AG08395 (cell line): Measurements from ENCODE around the gene PITPNC1.
"Not testable (repeated sequence)": the region's sequence is repeated elsewhere in the genome, so short reads cannot be mapped to it uniquely, and the experiment has no call there.

Experiments used
- DNase-seq: peaks from one replicate; pipeline ENCODE4 v3.0.0; 2012; ENCODE audit warnings: mixed read lengths, low spot score

PITPNC1 gene

DNA sequence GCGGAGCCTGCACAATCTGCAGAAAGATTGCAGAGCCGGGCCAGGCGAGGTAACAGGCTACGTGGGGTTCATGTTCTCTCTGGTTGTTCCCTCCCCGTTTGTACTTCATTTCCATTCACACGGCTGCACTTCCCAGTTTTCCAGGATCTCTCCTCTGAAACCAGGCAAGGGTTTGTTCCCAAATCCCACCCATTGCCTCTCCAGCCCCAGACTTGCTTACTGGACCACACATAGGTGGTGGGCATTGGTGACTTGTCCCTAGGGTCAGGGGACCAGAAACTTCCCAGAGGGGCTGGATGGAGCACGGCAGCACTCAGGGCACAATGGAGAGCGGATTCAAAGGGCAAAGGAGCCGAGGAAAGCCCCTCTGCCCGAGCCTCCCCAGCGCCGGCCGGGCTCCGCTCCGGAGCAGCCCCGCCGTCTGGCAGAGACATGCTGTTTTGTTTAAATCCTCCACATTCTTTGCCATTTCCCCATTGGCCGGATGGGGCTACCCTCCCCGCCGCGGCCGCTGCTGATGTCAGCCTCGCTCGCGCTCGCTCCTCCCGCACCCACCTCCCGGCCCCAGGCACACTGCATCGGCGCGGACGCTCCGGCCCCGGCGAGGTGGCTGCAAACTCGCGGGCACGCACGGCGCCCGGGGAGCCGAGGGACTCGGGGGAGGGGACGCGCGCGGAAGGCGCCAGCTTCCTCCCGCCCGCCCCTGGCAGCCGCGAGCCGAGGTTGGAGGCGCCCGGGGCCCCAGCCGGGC, at the start of gene PITPNC1:
PITPNC1 (plus strand) TSS at position 545 of the 751 bp plus-strand sequence.
- DNase-seq = peak; percentile 88

DNA sequence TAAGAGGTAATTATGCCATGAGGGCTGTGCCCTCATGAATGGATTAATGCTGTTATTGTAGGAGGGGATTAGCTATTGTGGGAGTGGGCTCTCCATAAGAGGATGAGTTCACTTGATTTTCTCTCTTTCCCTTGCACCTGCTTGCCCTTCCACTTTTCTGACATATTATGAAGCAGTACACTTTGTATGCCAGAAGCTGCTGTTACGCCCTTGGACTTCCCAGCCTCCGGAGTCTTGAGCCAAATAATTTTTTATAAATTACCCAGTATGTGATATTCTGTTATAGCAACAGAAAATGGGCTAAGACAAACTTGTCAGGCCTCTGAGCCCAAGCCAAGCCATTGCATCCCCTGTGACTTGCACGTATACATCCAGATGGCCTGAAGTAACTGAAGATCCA, 49.1 kb upstream of the PITPNC1 start:
- DNase-seq = no peak

DNA sequence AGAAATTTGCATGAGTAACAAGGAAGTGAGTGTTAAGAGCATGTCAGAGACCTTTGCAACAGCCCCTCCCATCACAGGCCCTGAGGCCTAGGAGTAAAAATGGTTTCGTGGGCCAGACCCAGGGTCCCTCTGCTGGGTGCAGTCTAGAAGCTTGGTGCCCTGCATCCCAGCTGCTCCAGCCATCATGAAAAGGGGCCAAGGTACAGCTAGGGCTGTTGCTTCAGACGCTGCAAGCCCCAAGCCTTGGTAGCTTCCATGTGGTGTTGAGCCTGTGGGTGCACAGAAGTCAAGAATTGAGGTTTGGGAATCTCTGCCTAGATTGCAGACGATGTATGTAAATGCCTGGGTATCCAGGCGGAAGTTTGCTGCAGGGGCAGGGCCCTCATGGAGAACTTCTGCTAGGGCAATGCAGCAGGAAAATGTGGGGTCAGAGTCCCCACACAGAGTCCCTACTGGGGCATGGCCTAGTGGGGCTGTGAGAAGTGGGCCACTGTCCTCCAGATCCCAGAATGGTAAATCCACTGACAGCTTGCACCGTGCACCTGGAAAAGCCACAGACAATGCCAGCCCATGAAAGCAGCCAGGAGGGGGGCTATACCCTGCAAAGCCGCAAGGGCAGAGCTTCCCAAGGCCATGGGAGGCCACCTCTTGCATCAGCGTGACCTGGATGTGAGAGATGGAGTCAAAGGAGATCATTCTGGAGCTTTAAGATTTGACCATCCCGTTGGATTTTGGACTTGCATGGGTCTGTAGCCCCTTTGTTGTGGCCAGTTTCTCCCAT, 45.5 kb upstream of the PITPNC1 start:
- DNase-seq = not testable (repeated sequence)

DNA sequence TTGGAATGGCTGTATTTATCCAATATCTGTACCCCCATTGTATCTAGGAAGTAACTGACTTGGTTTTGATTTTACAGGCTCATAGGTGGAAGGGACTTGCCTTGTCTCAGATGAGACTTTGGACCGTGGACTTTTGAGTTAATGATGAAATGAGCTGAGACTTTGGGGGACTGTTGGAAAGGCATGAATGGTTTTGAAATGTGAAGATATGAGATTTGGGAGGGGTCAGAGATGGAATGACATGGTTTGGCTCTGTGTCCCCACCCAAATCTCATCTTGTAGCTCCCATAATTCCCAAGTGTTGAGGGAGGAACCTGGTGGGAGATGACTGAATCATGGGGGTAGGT, 44.9 kb upstream of the PITPNC1 start:
- not testable (repeated sequence) for DNase-seq

DNA sequence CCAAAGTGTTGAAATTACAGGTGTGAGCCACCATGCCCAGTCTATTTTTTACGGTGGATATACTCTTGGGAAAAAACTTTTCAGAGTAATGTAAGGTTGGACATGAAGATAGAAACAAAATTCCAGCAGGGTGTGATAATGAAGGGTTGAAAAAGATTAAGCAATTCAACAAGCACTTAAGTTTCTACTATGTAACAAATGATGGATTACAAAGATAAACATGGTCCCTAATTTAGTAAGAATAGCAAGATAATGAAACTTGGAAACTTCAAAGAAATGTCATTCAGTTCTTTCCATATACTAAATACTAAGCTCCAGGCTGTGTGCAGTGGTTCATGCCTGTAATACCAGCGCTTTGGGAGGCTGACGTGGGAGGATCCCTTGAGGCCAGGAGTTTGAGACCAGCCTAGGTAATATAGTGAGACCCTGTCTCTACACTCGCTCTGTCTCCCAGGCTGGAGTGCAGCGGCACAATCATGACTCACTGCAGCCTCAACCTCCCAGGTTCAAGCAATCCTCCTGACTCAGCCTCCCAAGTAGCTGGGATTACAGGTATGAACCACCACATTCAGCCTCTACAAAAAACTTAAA, 41.7 kb upstream of the PITPNC1 start:
- no peak for DNase-seq

DNA sequence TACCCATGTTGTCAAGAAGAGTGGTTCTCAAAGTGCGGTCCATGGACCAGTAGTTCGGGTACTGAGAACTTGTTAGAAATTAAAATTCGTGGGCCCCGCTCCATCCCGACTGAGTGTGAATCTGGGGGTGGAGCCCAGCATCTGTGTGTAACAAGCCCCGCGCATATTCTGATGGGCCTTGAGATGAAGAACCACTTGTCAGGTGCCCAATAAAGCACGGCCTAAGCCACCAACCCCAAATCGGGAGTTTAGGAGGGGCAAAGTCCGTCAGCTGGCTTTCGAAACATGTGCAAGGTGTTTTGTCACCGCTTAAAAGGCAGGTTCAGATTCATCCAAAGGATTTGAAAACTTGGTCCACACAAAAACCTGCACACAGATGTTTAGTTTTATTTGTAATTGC, 40.2 kb upstream of the PITPNC1 start:
- no peak for DNase-seq

DNA sequence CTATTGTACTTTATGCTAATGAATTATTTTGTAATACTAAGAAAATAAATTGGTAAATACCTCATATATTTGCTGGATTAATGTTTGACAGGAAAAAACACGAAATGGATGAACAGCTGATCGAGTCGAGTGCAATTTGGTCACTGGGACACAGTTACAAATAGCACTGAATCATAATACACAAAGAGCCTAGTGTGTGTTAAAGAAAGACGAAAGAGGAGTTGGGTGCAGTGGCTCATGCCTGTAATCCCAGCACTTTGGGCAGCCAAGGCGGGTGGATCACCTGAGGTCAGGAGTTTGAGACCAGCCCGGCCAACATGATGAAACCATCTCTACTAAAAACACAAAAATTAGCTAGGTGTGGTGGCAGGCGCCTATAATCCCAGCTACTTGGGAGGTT, 38.7 kb upstream of the PITPNC1 start:
- DNase-seq = not testable (repeated sequence)

DNA sequence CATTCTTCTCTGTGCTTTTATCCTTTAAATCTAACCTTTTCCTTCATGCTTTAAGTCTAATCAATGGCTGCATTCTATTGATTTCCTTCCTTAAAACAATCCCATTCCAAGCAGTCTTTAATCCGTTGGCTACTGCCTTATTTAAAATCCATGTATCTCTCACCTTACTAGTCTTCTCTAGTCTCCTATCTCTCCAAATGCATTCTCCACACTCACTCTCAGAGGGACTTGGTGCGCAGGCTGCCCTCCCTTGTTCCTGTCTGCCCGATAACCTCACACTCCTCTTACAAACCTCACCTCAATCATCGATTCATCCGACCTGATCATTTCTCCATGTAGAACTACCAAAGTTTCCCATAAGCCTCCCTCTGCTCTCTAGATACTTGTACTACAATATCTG, 33.8 kb upstream of the PITPNC1 start:
- no peak for DNase-seq

DNA sequence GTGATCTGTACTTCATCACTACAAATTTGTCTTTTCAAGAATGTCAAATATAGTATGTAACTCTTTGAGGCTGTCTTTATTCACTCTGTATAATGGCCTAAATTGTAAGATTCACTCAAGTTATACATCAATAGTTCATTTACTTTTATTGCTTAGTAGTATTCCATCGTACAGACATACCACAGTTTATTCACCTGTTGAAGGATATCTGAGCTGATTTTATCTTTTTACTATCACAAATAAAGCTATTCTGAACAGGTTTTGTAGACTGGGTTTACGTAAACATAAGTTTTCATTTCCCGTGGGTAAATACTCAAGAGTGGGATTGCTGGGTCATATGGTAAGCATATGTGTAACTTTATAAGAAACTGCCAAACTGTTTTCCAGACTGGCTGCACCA, 29.3 kb upstream of the PITPNC1 start:
- DNase-seq = no peak

DNA sequence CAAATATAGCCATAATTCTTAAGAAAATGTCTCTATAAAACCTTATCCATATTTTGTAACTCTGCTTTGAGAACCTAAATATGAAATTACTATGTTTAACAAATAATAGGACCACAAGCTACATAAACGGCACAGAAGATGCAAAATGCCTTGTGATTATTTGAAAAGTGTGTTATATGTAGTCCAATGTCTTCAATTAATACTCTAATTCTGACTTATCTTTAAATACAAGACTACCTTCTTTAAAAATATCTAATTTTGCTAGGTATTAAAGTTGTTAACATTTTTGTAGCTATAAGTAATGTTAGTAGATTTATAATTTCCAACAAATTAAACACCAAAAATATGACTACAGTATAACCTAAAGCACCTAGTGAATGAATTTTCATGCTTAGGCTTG, 27.7 kb upstream of the PITPNC1 start:
- DNase-seq = no peak

DNA sequence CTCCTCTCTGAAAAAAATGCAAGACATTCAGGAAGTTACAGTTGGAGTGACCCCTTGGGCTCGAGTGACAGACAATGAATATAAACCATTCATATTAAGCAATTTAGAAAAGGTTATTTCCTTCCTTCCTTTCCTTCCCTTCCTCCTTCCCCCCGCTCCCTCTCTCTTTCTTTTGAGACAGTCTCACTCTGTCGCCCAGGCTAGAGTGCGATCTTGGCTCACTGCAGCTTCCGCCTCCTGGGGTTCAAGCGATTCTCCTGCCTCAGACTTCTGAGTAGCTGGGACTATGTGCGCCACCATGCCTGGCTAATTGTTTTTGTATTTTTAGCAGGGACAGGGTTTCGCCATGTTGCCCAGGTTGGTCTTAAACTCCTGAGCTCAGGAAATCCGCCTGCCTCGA, 23.9 kb upstream of the PITPNC1 start:
- DNase-seq = no peak

DNA sequence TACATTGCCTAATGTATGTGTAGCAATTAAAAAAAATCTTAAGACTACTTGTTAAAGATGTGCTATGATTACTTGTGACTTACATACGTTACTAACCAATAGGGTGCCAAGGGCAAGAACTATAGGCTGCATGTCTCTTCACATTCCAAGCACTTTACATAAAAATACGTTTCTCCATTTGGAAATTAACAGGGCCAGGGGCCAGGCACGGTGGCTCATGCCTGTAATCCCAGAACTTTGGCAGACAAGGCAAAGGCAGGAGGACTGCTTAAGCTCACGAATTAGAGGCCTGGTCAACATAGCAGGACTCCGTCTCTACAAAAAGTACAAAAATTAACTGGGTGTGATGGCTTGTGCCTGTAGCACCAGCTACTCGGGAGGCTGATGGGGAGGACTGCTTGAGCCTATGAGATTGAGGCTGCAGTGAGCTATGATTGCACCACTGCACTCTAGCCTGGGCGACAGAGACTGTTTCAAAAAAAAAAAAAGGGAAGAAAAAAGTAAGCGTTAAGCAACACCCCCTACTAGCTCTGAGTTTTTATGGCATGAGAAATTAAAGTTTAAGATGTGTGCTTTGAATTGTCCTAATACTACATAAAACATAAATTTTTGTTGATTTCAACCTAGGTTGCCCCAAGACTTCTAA, 23.0 kb upstream of the PITPNC1 start:
- DNase-seq = no peak

DNA sequence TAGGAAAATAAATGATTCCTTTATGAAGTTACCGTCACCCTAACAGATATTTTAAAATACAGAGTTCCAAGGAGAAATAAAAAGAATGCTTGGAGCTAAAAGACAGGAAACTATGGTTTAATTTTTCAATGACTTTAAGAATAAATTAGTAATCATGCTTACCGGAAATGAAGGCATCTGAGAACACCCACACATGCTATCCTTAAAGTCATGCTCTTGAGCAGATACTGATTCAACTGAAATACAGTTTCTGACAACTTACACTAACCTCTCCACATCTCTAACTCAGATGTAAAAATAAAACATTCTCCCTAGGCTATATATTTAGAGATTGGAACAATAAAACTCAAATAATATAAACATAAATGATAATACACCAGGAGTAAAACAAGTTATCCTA, 18.5 kb upstream of the PITPNC1 start:
- no peak for DNase-seq

DNA sequence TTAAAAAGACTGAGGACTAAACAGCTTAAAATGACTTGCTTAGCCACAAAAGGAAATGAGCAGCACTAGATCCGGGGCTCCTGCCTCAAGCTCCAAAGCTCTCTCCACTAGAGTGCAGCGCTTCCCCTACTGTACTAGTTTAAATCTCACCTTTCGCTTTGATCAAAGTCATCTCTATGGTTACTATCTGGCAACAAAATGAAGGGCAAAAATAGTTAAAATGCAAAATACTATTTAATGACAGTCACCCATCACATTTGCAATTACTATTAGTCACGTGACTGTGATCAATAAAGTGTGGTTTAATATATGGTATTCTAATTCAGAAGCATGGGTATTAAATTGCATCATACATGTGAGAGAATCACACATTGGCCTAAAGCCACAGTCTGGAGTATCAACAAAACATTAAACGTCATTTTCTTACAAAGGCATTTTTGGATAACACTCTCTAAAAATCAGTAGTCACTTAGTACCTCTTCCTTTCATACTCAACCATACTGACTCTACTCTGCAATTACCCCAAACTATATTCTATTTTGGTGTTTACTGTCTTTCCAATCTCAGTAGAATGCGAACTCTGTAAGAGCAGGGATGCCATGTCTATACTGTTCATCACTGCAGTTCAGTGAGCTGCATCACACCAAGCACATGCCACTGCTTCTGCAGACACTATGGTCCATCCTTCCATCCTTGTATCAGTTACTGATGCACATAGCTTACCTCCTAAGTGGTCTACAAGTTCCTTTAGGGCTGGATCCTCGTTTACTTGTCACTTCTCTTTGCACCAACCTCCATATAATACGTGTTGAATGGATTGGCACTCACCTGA, 16.9 kb upstream of the PITPNC1 start:
- DNase-seq = peak; percentile 28

DNA sequence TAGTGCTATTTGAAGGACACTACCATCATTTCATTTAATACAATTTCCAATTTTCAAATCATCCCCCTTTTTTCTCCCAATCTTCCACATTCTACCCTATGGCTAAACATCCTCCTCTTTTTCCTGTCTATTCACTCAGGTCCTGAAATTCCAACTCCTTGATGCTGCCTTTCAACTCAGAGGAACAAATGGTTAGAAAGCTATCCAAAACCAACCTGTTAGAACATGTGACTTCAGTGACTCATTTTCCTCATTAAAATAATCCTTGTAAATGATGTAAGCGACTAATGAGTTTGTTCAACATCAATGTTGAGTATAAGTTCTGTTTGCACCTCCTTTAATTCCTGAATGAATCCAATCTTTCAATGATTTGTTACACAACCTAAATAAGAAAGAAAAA, 16.2 kb upstream of the PITPNC1 start:
- no peak for DNase-seq

DNA sequence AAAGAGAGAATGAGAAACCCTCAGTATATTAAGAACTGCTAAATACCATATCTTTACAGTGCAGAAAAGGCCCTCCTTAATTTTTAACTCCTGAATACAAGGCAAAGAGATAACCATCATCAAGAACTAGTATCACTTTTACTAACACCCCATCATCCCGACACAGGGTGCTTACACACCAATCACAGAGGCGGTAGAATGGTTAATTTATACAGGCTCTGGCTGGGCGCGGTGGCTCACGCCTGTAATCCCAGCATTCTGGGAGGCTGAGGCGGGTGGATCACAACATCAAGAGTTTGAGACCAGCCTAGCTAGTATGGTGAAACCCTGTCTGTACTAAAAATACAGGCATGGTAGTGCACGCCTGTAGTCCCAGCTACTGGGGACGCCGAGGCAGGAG, 14.9 kb upstream of the PITPNC1 start:
- no peak for DNase-seq

DNA sequence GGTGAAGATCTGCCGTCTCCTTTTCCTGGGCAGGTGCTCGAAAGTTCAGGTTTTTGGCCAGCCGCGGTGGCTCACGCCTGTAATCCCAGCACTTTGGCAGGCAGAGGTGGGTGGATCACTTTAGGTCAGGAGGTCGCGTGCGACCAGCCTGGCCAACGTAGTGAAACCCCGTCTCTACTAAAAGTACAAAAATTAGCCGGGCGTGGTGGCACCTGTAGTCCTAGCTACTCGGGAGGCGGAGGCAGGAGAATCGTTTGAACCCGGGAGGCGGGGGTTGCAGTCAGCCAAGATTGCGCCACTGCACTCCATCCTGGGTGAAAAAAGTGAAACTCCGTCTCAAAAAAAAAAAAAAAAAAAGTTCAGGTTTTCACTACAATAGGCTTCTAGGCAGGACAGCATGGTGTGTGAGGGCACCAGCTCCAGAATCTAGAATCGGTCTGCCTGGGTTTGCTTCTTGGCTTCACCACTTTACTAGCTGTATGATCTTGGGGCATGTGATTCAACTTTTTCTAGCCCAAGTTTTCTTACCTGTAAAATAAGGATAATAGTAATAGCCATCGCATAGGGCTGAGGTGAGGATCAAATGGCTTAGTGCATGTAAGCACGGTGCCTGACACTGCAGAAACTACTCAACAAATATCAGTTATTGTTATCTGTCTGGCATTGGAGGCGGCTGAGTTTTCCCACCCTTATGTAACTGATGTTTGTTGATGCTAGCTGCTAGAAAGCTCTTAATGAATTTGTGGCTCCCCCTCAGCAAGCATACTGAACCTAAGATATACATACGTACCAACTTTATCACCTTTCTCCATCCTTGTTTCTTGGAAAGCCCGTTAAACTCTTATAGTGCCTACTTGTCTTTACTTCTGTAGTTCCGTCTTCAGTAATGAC, 12.0 kb upstream of the PITPNC1 start:
- no peak for DNase-seq

DNA sequence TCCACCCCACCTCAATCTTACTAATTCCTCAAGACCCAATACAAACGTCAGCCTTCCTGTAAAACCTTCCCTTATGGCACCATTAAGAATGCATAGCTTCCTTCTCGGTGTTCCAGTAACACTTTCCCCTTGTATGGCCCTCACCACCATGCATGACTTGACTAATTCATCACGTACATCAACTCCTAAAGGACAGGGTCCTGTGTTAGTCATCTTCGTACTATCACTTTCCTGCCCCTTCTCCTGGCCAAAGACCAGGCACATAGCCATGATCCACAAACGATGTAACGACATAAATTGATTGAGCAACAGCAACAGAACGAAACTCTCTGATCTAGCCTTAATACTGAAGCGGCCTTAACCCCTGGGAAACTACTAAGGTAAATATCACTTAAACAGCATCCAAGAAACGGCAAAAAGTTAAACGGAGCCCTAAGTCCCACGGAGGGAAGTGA, 11.3 kb upstream of the PITPNC1 start:
- DNase-seq = peak; percentile 17

DNA sequence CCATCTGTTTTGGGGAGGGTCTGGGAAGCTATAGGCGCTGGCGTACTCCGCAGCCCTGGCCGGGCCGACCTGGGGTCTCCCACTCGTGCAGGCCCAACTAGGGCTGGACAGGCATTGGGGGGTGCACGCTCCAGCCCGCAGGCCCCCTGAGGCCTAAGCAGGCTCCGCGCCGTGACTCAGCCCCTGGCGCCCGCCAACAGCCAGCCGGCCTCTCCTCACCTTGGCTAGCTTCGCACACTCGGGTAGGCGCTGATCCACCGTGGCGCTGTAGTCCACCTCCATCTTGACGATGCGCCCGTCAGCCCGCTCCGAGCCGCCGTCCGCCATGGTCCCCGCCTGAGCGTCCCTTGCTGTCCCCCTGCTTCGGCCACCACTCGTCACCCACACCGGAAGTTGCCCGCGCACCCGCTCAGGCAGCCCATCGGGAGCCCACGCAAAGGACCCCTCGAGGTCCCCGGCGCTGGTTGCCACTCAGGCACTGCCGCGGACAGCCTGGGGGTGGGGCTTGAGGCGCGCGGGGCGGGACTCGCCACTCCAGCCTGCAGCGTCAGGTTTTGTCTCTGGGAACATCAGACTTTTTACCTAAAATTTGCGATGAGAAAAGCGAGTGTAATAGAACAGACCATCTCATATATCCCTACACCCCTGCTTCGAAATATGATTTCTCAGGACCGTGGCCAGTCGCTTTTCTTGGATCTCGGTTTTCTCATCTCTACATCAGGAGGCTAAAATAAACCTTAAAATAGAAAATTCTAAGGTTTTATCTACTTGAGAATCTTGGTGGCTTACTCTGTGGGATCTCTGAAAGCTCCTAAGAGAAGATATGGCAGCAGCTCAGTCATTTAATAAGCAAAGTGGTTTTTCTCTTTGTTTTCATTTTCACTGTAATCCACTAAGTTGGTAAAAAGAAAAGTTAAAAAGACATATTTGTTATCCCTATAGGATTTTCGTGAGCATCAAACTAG, 10.6 kb upstream of the PITPNC1 start, which contains the start of gene PSMD12:
PSMD12 (minus strand) TSS at position 385 of the 965 bp plus-strand sequence; CDS start at position 327, 58 bp downstream.
- peak; percentile 97 for DNase-seq
